HG03139 (cell line): Measurements from ENCODE around the gene ZNF574.
A peak's percentile ranks its signal among the peaks of the same experiment; 100 is the strongest.
"Not testable (repeated sequence)": the region's sequence is repeated elsewhere in the genome, so short reads cannot be mapped to it uniquely, and the experiment has no call there.

ENCODE experiments used
- ATAC-seq: cut with Tn5 transposase; IDR thresholded peaks from one replicate; pipeline ENCODE4 v1.9.1; 2021; ENCODE audit not compliant: unreplicated experiment

ZNF574 gene

GRCh38 chr19:42098781-42099180 lies 22.8 kb downstream of the ZNF574 start:
- ATAC-seq: no peak

- ATAC-seq: no peak
These were observed 23.5 kb downstream of the ZNF574 start for GRCh38 chr19:42099336-42099925.

GRCh38 chr19:42100241-42100640 lies 24.3 kb downstream of the ZNF574 start:
- ATAC-seq: not testable (repeated sequence)

DNA sequence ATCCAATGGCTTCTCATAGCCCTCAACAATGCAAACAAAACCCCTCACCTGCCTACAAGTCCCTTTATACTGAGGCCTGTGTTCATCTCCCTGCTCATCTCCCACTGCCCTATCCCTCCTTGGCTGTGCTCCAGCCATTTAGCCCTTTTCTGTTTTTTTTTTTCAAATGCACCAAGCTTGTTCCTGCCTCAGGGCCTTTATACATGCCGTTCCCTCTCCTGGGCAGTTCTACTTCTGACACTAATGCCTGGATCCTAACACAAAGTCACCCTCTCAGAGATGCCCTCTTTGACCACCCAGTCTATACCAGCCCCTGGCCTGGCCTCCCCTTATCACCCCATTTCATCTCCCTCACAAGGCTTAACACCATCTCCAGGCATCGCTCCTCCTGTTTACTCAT lies 26.9 kb downstream of the ZNF574 start:
- no peak for ATAC-seq

- ATAC-seq: no peak
These were observed 29.4 kb downstream of the ZNF574 start for GRCh38 chr19:42105368-42105767.

- no peak for ATAC-seq
These were observed 32.8 kb downstream of the ZNF574 start for GRCh38 chr19:42108527-42109389.

DNA sequence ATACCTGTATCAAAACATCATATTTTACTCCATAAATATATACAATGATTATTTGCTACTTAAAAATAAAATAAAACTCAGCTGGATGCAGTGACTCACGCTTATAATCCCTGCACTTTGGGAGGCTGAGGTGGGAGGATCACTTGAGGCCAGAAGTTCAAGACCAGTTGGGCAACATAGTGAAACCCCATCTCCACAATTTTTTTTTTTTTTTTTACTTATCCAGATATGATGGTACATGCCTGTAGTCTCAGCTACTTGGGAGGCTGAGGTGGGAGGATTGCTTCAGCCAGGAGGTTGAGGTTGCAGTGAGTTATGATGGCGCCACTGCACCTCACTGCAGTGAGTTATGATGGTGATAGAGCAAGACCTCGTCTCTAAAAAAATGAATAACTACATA lies 33.9 kb downstream of the ZNF574 start:
- ATAC-seq: no peak

GRCh38 chr19:42110658-42111057 lies 34.7 kb downstream of the ZNF574 start:
- ATAC-seq: no peak

DNA sequence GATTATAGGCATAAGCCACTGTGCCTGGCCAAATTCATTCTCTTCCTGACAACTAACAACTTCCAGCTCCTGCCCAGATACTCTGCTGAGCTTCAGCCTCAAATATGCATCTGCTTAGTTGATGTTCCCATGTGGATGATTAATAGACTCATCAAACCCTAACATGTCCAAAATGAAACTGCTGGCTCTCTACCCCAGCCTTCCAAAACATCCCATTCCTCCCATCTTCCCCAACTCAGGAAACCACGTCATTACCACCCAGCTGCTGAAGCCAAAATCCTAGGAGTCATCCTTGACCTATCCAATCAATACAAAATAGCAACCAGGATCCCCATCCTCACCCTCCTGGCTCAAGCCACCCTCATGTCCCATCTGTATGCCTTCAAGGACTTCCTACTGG lies 35.4 kb downstream of the ZNF574 start:
- ATAC-seq: no peak

DNA sequence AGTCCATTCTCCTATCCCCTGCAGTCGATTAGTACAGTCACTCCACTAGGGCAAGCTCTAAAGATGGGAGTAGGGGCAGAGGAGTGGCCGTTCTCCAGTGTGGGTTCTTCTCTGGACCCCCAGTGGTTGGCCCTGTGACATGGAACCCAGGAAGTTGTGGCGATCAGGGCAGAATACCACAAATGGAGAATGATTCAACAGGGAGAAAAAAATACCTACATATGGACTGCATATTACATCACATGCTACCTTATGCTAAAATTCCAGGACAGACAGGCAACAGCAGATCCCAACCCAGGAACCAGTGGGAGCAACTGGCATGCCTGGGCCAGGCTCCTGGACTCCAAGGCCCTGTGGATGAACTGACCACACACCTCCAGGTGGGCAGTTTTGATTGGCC lies 35.8 kb downstream of the ZNF574 start:
- ATAC-seq: no peak

DNA sequence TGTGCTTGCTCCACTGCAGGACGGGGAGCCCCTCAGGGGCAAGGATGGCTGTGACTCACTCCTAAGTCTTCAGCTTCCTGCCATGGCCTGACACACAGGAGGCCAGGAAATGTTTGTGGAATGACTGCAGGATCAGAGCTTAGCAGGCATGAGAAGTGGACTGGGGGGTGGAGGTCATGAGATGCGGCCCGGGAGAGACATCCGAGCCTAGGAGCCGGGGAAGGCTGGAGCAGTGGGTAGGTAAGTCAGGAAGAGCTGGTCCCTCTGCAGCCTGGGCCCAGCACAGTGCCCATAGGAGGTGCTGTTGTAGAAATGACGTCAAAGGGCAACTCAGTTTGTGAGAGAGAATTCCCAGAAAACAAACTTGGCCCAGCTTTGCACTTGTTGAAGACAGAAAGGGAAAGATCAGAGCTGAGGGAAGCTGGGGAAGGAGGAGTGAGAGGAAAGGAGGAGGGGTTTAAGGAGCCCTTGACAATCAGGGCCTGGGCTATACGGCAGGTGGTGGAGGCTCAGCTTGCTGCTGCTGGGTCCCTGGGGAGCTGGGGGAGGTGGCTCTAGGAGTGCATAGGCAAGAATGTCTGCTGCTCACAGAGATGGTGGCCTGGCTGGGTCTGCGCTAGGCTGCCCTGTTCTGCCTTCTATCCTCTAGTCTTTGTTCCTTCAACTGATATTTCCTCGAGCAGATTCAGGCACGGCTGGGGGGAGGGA lies 37.8 kb downstream of the ZNF574 start:
- ATAC-seq: peak; percentile 44

DNA sequence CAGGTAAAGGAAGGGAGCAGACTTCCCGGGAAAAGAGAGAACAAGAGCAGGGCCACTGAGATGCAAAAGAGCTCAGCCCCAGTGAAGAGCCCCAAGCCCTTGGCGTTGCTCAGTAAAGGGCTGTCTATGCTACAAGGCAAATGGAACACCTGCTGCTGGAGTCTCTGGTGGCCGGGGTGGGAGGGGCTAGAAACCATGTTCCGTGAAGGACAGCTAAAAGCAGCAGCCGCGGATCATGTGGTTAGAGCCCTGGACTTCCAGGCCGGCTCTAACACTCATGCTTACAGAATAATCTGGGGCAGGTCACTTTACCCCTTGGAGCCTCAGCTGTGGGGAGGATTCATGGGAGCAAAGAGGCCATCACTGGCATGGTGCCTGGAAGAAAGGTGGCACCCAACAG lies 38.4 kb downstream of the ZNF574 start:
- peak; percentile 57 for ATAC-seq

- ATAC-seq: no peak
These were observed 39.3 kb downstream of the ZNF574 start for GRCh38 chr19:42115219-42115618.

GRCh38 chr19:42115705-42116104 lies 39.7 kb downstream of the ZNF574 start:
- no peak for ATAC-seq

- ATAC-seq: no peak
These were observed 40.5 kb downstream of the ZNF574 start for GRCh38 chr19:42116308-42117075.

- ATAC-seq: no peak
These were observed 41.1 kb downstream of the ZNF574 start for GRCh38 chr19:42117076-42117475.

- no peak for ATAC-seq
These were observed 44.5 kb downstream of the ZNF574 start for GRCh38 chr19:42120276-42120980.

DNA sequence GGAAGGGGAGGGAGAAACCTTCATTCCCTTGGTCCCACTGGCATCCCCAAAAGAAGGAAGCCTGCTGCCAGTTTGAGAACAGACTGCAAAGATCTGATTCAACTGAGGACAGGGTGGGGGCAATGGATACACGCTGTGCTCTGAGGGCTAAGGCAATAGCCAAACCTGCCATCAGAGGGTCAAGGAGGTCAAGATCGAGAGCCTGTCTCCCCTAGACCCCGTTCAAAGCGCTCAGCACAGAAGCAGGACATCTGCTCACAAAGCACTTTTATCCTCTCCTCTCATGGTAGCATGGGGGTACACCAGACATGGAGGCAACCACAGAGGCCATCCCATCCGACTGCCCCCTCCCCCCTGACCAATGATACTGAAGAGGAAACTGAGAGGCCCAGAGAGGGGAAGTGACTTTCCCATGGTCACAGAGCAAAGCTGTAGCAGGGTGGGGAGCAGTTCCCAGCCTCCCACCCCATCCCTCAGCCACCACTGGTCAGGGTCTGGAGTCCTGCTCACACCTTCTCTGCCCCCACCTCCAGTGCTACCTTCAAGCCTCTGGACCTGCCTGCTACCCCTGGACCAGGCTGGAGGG lies 45.2 kb downstream of the ZNF574 start:
- no peak for ATAC-seq

GRCh38 chr19:42121656-42122069 lies 45.7 kb downstream of the ZNF574 start:
- no peak for ATAC-seq
